GF-D8 (cell line): ENCODE data around the gene HTRA2.
A peak's percentile ranks its signal among the peaks of the same experiment; 100 is the strongest.
"Not testable (repeated sequence)": the region's sequence is repeated elsewhere in the genome, so short reads cannot be mapped to it uniquely, and the experiment has no call there.

Experiments
- DNase-seq: peaks from one replicate; lab custom pipeline; 2025; lab: John Stamatoyannopoulos, UW

The HTRA2 gene

DNA sequence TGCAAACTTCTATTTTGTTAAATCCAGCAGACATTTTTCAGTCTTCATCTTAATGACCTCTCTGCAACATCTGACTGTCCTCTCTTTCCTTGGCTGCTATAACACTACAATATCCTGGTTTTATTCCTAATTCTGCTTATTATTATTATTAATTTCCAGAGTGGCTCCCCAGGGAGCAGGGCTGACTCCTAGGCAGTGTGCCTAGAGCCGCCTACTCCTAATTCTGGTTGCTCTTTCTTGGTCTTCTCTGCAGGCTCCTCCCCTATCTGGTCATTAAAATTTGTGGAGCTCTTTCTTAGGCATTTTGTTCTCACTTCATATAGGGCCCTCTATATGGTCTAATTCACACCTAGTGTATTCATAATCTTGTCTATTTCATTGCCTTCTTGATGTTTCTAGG lies 13.2 kb downstream of the HTRA2 start:
- DNase-seq: no peak

DNA sequence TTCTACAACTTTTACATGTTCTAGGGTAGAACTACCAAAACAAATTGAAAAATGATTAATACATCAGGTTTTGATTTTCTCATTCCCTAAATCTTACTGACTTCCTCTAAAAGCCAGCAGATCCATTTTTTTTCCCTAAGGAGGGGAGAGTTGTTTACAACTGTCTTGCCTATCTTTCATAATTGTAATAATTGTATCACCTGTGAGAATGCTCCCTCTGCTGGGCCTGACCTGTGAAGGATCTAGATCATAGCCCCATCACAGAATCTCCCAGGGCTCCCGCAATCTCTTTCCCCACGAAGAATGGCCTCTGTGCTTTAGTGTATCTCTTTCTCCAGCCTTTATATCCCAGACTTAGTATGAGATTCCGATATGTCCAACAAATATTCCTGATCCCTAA lies 14.9 kb downstream of the HTRA2 start:
- DNase-seq: no peak

DNA sequence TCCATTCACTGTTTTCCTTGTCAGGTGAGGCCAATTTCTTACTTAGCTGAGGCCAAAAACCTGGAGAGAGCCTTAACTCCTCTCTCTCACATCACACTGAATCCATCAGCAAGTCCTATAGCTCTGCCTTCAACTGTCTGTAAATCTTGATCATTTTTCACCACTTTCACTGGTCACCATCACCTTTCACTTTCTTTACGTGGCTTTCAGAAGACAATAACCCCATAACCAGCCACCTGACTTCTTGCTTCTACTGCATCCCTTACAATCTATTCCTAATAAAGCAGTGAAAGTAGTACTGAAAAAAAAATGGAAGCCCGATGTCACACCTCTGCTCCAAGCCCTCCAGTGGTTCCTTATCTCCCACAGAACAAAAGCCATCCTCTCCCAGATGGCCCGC lies 16.3 kb downstream of the HTRA2 start:
- no peak for DNase-seq

DNA sequence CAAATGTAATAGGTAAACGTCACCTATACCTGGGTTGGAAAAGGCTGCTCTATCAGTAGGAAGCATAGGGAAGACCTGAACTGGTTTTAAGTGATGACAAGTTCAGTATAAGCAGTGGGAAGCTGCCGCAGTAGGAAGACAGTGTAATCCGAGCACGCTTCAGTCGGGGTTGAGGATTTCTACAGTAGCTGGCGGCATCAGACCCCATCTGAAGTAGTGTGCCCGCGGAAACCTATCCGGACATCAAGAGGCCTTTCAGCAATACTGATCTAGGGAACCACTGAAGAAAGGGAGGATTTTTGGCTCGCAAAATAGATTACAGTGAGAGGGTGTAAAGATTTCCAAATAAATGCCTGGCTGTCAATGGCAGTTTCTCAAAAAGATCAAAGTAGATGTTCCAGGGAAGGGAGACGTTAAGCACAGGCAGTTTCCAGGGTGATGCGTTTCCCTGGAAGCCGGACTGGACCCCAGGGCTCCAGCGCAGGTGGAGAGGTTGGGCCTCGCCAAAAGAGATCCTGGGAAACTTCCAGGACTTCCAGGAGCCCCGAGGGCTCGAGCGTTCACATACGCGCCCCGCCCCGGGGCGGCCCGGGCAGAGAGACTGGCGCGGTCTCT lies 18.7 kb downstream of the HTRA2 start:
- no peak for DNase-seq

DNA sequence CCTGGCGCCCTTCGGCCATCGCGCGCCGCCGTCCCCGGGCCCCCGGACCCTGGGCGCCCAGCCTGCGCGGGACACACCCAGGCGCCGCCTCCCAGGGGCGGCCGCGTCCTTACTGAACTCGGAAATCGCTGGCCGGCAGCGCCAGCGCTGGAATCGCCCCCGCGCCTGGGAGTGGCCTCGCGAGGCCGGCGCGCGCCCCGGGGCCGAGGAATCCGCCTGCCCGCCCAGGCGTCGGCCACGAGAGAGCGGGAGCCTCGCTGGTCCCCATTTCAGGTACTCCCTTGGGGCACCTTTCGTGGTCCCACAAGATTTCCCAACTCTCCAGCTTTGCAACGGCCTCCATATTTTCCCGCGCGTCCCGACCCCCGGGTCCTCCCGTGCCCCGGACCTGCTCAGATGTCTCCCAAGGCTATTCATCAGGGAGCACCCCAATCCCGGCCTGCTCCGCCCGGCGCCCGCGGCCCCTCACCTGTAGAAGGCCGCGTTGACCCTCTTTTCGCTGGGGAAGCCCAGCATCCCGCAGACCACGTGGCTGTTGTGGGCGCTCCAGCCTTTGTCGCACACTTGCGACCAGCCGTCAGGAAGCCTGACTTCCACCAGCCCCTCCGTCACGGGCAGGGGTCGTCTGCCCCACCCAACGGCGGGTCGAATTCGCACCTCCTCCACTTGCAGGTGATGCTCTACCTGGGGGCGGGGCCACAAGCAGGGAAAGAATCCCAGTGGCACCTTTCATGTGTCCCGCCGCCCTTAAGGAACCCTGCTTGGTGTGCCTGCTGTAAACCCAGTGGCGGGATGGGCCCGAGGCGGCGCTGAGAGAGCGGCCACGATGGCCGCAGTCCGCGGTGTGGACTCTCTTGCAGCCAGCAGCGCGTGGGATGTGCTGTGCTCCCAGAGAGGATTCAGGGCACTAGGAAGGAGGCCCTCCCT lies 19.4 kb downstream of the HTRA2 start:
- DNase-seq: peak; percentile 28

DNA sequence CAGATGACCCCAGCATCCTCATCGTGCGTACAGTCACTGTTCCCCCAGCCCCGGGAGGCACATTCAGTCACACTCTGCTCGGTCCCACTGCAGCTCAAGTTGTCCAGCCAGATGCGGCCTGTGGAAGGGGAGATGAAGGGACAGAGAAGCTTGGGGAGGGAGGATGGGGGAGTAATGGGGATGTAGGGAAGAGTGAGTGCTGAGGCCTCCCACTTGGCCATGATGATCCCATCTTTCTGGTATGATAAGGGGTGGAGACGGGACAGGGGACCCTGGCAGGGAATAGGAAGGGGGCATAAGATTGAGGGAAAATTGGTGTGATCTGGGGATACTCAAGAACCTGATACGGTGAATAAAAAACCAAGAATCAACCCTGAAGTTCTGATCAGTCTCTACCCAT lies 20.5 kb downstream of the HTRA2 start:
- no peak for DNase-seq

DNA sequence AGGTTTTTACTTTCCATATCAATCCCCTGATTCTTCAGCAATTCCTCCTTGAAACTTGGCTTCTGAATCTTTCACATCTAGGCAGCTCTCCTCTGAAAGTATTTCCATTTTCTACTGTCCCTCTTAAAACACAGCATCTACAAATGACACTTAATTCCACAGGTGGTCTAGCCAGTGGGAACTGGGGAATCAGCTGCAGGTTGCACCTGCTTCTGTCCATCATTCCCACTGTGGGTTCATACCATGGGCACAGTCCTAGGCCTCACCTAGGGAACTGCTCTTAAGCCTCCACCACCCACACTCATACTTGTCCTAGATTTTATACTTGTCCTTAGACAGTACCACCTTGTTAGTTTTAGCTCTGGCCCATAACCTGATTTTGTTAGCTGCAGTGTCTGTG lies 21.8 kb downstream of the HTRA2 start:
- no peak for DNase-seq

DNA sequence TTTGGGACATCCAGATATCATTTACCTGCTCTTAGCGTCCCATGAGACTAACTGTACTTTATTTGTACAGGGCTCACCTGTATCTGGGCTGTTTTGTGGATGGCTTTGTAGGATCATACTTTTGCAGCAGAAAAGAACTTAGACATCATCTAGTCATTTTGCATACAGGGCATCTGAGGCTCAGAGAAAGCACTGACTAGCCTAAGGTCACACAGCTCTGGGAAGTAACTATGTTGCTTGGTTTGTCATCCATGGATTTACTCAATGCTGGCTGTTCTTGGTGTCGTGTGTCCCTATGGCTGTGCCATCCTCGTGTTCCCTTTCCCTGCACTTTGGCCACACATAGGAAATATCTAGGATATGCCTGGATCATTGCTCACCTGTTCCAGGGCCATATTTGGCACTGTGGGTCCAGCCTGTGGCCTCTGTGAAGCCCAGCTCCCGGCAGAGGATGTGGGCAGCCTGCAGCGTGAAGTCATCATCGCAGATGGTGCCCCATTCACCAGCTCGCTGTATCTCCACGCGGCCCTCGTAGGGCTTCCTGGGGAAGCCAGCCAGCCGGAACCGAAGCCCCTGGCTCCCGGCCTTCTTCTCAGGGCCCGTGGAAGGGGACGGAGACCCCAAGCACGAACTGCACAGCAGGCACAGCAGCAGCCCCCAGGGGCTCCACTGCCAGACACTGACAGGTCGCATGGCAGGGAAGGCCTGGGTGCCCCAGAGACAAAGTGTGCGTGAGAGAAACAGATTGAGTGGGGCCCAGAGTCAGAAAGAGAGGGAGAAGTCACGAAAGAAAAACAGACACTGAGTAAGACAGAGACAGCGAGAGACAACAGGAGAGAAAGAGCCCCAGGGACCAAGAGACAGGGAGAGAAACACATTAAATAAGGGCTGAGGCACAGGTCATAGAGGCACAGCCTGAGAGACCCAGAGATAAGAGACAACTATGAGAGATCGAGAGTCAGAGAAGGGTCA lies 22.5 kb downstream of the HTRA2 start:
- peak; percentile 25 for DNase-seq

DNA sequence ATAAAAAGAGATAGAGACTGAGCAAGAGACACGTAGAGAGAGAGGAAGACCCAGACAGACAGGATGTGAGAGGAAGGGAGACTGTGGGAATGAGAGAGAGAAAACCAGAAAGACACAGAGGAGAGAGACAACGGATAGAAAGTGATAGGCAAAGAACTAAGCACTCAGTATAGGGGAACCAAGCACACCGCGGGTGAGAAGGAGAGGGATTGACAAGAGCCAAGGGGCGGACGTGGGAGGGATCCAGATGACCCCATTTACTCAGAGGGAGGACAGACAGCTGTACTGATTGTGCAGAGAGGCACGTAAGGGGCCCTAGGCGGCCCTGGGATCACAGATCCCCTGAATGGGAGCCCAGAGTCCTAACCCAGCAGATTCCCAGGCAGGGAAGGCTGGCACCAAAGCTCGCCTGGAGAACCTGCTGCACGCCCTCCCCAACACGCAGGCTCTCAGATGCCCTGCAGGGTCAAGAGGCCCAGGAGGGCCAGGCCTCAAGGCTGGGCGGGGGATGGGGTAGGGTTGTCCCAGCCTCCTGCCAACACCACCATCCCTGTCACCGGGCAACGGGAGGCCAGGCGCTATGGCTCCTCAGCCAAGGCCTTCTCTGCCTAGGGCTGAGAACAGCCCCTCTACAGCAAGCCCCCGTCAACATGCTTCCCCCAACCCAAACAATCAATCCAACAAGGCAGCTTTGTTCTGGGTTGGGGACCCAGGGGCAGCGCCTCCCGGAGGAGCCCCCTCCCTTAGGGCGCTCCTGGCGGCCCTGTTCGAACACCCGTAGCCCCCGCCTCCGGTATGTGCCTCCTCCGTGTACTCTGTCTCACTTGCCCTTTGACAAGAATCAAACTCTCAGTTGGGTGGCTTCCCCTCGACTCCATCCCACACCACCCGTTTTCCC lies 23.4 kb downstream of the HTRA2 start:
- DNase-seq: no peak

DNA sequence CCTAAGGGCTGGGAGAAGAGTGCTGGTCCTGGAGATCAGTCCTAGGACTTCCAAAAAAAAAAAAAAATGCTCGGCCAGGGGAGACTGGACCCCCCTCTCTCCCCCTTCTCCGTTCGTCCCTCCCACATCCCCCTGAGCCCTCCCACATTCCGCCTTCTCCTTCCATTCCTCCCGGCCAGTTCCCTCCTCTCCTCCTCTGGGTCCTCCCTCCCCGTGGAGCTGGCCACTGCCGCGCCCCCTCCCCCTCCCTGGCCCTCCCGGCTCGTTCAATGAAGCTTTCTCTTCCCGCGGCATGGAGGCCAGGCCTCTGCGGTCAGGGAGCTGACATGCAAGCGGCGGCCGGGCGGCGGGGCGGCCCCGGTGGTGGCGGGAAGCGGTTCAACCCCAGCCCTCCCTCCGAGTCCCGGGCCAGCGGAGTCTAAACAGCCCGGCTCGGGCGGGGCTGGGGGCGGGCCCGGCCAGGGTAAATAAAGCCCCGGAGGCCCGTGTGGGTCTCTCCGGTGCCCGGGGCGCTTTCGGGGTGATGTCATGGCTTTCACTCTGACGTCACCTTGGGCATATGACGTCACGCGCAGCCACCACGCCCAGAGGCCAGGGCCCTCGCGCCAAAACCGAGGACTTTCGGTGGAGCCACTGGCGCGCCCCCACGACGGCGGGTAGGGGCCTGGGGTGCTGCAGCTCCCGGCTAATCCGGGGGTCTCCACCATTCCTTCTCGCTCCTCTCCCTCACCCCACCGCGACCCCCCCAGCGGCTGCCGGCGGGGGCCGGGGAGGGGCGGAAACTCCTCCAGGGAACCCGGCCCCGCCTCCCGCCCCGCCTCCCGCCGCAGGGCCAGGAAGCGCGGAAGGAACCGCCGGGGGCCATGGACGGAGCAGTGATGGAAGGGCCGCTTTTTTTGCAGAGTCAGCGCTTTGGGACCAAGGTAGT lies 24.4 kb downstream of the HTRA2 start, which contains the start of the genes DOK1 and LOXL3:
Gene DOK1, plus strand, starts transcription at position 829 of the 928 bp plus-strand sequence. Its CDS starts 35 bp downstream, at position 864.
Gene LOXL3, minus strand, starts transcription at position 51 of the 928 bp plus-strand sequence. CDS start 1,308 bp downstream, outside the sequence.
- peak; percentile 18 for DNase-seq

DNA sequence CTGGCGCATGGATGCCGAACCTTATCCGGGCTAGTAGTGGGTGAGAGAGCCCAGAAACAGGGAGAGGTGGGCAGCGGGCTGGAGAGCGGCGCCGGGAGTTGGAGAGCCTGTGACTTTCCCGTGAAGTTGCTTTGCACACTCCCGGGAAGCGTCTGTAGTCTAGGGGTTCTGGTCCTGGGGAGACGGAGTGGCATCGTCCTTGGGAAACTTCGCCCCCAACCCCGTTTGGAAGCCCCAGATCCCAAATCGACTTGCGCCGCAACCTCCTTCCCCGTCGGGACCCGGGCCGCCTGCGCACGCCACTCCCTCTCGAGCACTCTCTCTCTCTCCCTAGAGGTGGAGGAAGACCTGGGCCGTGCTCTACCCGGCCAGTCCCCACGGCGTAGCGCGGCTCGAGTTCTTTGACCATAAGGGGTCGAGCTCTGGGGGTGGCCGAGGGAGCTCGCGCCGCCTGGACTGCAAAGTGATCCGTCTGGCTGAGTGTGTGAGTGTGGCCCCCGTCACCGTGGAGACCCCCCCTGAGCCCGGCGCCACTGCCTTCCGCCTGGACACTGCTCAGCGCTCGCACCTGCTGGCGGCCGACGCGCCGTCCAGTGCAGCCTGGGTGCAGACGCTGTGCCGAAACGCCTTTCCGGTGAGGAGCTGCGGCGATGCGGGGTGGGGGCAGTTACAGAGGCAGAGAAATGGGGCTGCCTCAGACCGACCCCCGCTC lies 25.2 kb downstream of the HTRA2 start:
- no peak for DNase-seq

DNA sequence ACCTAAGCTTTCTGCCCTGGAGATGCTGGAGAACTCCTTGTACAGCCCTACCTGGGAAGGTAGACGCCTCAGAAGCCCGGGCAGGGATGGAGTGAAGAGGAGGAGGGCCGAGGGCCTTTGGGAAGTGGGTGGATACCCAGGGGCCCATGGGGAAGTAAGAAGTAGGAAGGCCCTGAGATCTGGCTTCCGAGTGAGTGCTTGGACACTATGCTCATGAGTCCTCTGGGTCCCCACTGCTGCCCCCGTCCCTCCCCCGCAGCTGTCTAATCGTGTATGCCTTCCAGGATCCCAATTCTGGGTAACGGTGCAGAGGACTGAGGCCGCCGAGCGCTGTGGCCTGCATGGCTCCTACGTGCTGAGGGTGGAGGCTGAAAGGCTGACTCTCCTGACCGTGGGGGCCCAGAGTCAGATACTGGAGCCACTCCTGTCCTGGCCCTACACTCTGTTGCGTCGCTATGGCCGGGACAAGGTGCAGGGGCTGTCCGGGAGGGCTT lies 25.9 kb downstream of the HTRA2 start:
- peak; percentile 36 for DNase-seq

DNA sequence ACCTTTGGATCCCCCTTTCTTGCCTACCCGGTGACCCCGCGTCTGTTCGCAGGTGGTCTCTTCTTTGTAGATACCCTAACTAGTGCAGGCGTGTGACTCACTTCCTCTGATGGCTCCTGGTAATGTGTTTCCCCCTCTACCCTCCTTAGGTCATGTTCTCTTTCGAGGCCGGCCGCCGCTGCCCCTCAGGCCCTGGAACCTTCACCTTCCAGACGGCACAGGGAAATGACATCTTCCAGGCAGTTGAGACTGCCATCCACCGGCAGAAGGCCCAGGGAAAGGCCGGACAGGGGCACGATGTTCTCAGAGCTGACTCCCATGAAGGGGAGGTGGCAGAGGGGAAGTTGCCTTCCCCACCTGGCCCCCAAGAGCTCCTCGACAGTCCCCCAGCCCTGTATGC lies 26.4 kb downstream of the HTRA2 start:
- DNase-seq: no peak

DNA sequence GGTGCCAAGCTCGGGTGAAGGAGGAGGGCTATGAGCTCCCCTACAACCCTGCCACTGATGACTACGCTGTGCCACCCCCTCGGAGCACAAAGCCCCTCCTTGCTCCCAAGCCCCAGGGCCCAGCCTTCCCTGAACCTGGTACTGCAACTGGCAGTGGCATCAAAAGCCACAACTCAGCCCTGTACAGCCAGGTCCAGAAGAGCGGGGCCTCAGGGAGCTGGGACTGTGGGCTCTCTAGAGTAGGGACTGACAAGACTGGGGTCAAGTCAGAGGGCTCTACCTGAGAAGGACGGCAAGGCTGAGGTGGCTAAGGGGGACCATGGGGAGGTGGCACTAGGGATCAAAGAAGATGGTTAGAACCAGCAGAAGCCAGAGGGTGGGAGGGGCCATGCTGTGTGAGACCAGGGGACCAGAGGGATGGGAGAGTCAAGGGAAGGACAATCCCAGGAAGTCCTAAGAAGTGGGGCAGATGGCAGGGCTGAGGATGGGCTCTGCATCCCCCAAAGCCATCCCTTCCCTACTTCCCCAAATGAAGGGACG lies 27.2 kb downstream of the HTRA2 start:
- DNase-seq: no peak

DNA sequence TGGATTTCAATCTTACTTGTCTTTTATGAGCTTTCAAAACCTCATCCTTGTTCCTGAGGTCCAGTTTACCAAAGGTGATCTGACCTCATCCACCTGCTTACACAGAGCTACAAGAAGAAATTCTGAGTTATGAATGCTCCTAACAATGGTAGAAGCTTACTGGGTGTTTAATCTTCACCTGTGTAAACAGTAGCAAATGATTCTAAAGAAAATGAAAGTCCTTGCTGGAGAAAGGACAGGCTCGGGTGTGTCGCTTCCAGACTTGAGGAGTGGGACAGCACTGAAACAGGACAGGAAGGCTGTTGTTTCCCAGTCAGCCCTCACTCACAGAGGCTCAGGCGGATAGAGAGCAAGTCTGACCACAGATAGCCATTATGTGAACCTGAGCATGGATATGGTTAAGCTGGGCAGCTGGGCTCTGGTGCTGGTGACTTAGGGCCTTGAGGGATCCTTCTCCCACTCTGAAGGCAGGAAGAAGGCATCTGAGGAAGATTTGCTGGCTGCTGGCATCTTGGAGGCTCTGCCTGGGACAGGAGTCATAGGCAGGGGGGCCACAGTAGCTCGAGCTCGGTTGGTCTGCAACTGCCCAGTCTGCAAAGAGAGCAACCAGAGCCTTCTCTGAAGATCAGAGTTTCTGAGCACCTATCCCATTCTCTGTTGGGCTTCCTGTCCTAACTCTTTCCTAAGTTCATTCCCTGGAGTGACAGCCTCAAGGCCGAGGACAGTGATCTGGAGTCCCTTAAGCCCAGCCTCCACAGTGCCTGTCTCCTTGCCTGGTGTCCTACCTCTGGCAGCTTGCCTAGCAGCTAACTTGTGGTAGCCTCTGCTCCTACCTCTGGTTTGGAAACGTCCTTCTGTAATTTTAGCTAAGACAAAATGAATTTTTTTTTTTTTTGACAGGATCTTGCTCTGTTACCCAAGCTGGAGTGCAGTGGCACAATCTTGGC lies 28.8 kb downstream of the HTRA2 start:
- no peak for DNase-seq

DNA sequence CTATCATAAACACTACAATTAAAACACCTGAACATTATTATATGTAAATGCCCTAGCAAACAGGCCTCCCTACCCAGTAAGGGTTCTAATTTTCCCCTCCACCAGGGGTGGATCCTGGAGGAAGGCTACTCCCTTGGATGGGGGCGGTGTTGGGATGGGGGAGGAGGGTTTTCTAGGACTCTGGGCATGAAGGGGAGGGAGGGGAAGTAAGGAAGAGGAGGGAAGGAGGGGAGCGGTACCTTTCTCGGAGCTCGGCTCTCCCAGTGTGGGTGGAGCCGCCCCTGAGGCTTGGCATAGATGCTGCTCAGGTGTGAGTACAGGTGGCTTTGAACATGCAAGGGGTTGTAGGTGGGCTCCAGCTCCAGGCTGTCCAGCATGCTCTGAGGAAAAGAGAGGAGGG lies 30.2 kb downstream of the HTRA2 start:
- no peak for DNase-seq

DNA sequence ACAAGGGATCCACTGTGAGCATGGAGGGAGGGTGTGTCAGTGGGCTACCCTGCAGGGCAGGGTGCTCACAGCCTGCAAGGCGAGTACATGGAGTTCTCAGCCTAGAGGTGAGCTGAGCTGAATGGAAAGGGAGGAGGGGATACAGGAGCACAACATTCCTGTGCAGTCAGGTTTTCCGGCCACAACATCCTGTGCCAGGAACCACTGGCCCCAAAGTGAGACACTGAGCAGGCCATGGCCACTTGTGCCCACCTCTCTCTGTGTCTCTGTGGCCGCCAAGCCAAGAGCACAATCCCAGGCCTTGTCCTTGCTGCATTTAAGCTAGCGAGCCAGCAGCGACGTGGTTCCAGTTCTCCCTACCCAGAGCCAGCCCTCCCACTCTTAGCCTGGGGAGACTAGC lies 30.9 kb downstream of the HTRA2 start:
- DNase-seq: no peak

DNA sequence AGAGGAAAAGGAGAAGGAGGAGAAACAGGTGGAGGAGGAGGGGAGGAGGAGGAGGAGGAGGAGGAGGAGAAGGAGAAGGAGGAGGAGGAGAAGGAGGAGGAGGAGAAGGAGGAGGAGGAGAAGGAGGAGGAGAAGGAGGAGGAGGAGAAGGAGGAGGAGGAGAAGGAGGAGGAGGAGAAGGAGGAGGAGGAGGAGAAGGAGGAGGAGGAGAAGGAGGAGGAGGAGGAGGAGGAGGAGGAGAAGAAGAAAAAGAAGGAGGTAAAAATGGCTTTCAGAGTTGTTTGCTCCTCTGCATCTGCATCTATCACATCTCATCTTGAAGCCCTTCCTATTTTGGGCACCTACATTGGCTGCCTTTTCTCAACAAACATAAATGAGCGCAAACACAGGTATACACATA lies 31.3 kb downstream of the HTRA2 start:
- DNase-seq: not testable (repeated sequence)
